H1 (cell line): ENCODE measurements around the gene BLNK. TPM values are rescaled to one million over a fixed set of nuclear protein-coding genes. Genes with fewer than 3 reads are reported as not detected.

Experiments
- ATF2 ChIP-seq: IDR thresholded peaks from 2 replicates; pipeline ENCODE4 v1.6.1; 2012; ENCODE audit warnings: low read length, inconsistent platforms
- E2F6 ChIP-seq: IDR thresholded peaks from 2 replicates; pipeline ENCODE4 v1.6.1; 2012; ENCODE audit warnings: inconsistent platforms
- JUN ChIP-seq: IDR thresholded peaks from 2 replicates; pipeline ENCODE4 v1.6.1; 2011; ENCODE audit warnings: low read depth, mild to moderate bottlenecking, improper control_type of control experiment, low read length
- SAP30 ChIP-seq: fragments of 300-600 bp; sonication (generic); IDR thresholded peaks from 2 replicates; pipeline ENCODE4 v1.7.1; 2012; ENCODE audit warnings: low read length, moderate library complexity, mild to moderate bottlenecking, inconsistent platforms; ENCODE audit not compliant: insufficient read depth, insufficient replicate concordance
- USF2 ChIP-seq: IDR thresholded peaks from 2 replicates; pipeline ENCODE4 v1.6.1; 2011; ENCODE audit warnings: low read length, improper control_type of control experiment
- polyA plus RNA-seq, 7 experiments: library from polyadenylated mRNA; depleted of rRNA in 3 of 7; stranded (reverse) in 5 of 7; unstranded in 2 of 7; fragments of >200 nt in 5 of 7; fragments of 200-250 nt in 2 of 7; gene quantifications; 1 replicate in 5 of 7; 2 replicates in 1 of 7; 4 replicates in 1 of 7; pipeline versions ENCODE4 v1.2.1 to v1.2.3, GENCODE V29; 2011 to 2013; ENCODE audit warnings: missing spikeins in 2 of 7, mixed read lengths in 2 of 7
- total RNA-seq: library from RNA; stranded (reverse); fragmentation: NEBNext Ultra II Directional; extraction: Animal tissue kit (Norgen Biotek cat#: 25700); gene quantifications from 2 replicates; pipeline ENCODE4 v1.2.1, GENCODE V29; 2021

The BLNK gene
- total and polyA plus RNA-seq, 2 of the 8 experiments (the other 6 are each of a cell fraction or from before 2014, with no cell fraction given) = not detected

- TF ChIP-seq ATF2 = no peak
- TF ChIP-seq SAP30 = no peak
- no peak for TF ChIP-seq JUN
- no peak for TF ChIP-seq USF2
- TF ChIP-seq E2F6 = no peak
These were observed 32.4 kb downstream of the BLNK start (continued) for GRCh38 chr10:96238646-96239623.
